CD14-positive monocyte (primary cell): ENCODE results near the gene MICOS13. TPM values are rescaled to one million over a fixed set of nuclear protein-coding genes. Genes with fewer than 3 reads are reported as not detected.
"Not testable (repeated sequence)": the region's sequence is repeated elsewhere in the genome, so short reads cannot be mapped to it uniquely, and the experiment has no call there.

Experiments used
- DNase-seq, 3 donors: peaks; one replicate each; pipeline ENCODE4 v3.0.0-alpha.2; 2011 to 2022
- H2AFZ ChIP-seq: 2 replicates; pipeline ENCODE4 v1.6.0; 2012; ENCODE audit warnings: mild to moderate bottlenecking, low read depth, low read length, inconsistent platforms; ENCODE audit not compliant: insufficient read depth, poor library complexity, severe bottlenecking
- H3K27ac ChIP-seq, 2 donors: 1 replicate in 1 of 2; 2 replicates in 1 of 2; pipeline ENCODE4 v1.5.1; 2012 to 2013; ENCODE audit warnings: low read length in 2 of 2, control low read depth in 1 of 2, inconsistent platforms in 1 of 2, low read depth in 1 of 2, mild to moderate bottlenecking in 1 of 2
- H3K27me3 ChIP-seq, 2 donors: one replicate each; pipeline versions ENCODE4 v1.6.0 to v1.6.1; 2011 to 2013; ENCODE audit warnings: low read length in 2 of 2; ENCODE audit not compliant: control insufficient read depth in 2 of 2, insufficient read depth in 2 of 2
- H3K36me3 ChIP-seq, 2 donors: replicated peaks in 1 of 2; 1 replicate in 1 of 2; 2 replicates in 1 of 2; pipeline versions ENCODE4 v1.5.1 to v1.6.1; 2012 to 2013; ENCODE audit warnings: low read length in 2 of 2, control low read depth in 1 of 2, inconsistent platforms in 1 of 2, mild to moderate bottlenecking in 1 of 2; ENCODE audit not compliant: insufficient read depth in 2 of 2, control insufficient read depth in 1 of 2
- H3K4me1 ChIP-seq, 2 donors: 1 replicate in 1 of 2; 2 replicates in 1 of 2; pipeline versions ENCODE4 v1.5.1 to v1.6.1; 2012 to 2013; ENCODE audit warnings: low read length in 2 of 2, control low read depth in 1 of 2, inconsistent platforms in 1 of 2, mild to moderate bottlenecking in 1 of 2, moderate library complexity in 1 of 2; ENCODE audit not compliant: insufficient read depth in 2 of 2, control insufficient read depth in 1 of 2
- H3K4me2 ChIP-seq: replicated peaks from 2 replicates; pipeline ENCODE3; 2012; ENCODE audit warnings: low read length, moderate library complexity, mild to moderate bottlenecking; ENCODE audit not compliant: poor library complexity, severe bottlenecking; ENCODE audit errors: extremely low read depth
- H3K4me3 ChIP-seq, 3 experiments: fragments of 200-600 bp in 1 of 3; sonication (generic) in 1 of 3; replicated peaks in 1 of 3; 1 replicate in 2 of 3; 2 replicates in 1 of 3; pipeline ENCODE4 v1.5.1; 2011 to 2013; ENCODE audit warnings: low read length in 3 of 3, mild to moderate bottlenecking in 3 of 3, control low read depth in 2 of 3, low read depth in 2 of 3, inconsistent platforms in 1 of 3, moderate library complexity in 1 of 3
- H3K79me2 ChIP-seq: 2 replicates; pipeline ENCODE4 v1.6.0; 2012; ENCODE audit warnings: mild to moderate bottlenecking, control low read depth, inconsistent platforms, low read length, moderate library complexity; ENCODE audit not compliant: insufficient read depth
- H3K9ac ChIP-seq: 2 replicates; pipeline ENCODE4 v1.6.0; 2017; ENCODE audit warnings: low read length, mild to moderate bottlenecking; ENCODE audit not compliant: insufficient read depth, poor library complexity, severe bottlenecking
- H3K9me3 ChIP-seq, 2 donors: replicated peaks in 1 of 2; 1 replicate in 1 of 2; 2 replicates in 1 of 2; pipeline versions ENCODE4 v1.5.1 to v1.6.1; 2012 to 2013; ENCODE audit warnings: low read length in 2 of 2, control low read depth in 1 of 2; ENCODE audit not compliant: control insufficient read depth in 1 of 2, insufficient read depth in 1 of 2
- H4K20me1 ChIP-seq: 2 replicates; pipeline ENCODE4 v1.6.0; 2012; ENCODE audit warnings: mild to moderate bottlenecking, low read length, control low read depth, moderate library complexity; ENCODE audit not compliant: insufficient read depth
- H3K27ac Mint-ChIP-seq, 7 donors: one replicate each; pipeline ENCODE4 v1.8.0; 2020; ENCODE audit warnings: mild to moderate bottlenecking in 7 of 7, mixed read lengths in 7 of 7, moderate library complexity in 6 of 7, inconsistent platforms in 2 of 7
- H3K27me3 Mint-ChIP-seq, 3 donors: one replicate each; pipeline ENCODE4 v1.8.0; 2021 to 2022; ENCODE audit warnings: low read depth in 3 of 3, mild to moderate bottlenecking in 3 of 3, mixed read lengths in 3 of 3, moderate library complexity in 3 of 3, inconsistent platforms in 1 of 3
- H3K36me3 Mint-ChIP-seq, 2 donors: one replicate each; pipeline ENCODE4 v1.8.0; 2020; ENCODE audit warnings: mixed read lengths in 2 of 2, inconsistent platforms in 1 of 2, mild to moderate bottlenecking in 1 of 2
- H3K4me1 Mint-ChIP-seq: one replicate; pipeline ENCODE4 v1.8.0; 2020; ENCODE audit warnings: mild to moderate bottlenecking, mixed read lengths
- H3K4me3 Mint-ChIP-seq, 2 donors: one replicate each; pipeline ENCODE4 v1.8.0; 2020; ENCODE audit warnings: mild to moderate bottlenecking in 2 of 2, mixed read lengths in 2 of 2, moderate library complexity in 1 of 2
- H3K9me3 Mint-ChIP-seq, 7 donors: one replicate each; pipeline ENCODE4 v1.8.0; 2020 to 2022; ENCODE audit warnings: mixed read lengths in 7 of 7, mild to moderate bottlenecking in 6 of 7, moderate library complexity in 6 of 7, inconsistent platforms in 2 of 7
- WGBS: methylation state at CpG from one replicate; pipeline ENCODE4 v1.1.5; 2013; ENCODE audit warnings: missing lambda C conversion rate; ENCODE audit not compliant: insufficient coverage; 5-methylcytosine and 5-hydroxymethylcytosine counted together
- intact Hi-C, 2 donors: fragments of 100-400 bp; cut with micrococcal nuclease; formaldehyde crosslinking; loops; one replicate each; pipeline versions ENCODE4 v1.15.0 to v1.15.1; 2023
- polyA plus RNA-seq, 3 donors: library from polyadenylated mRNA; depleted of rRNA in 1 of 3; unstranded in 2 of 3; stranded (reverse) in 1 of 3; fragments of 300-500 nt in 2 of 3; fragments of >200 nt in 1 of 3; fragmentation: Illumina TruSeq in 2 of 3; gene quantifications; 1 replicate in 2 of 3; 2 replicates in 1 of 3; pipeline ENCODE4 v1.2.3, GENCODE V29; 2012 to 2021
- TF ChIP-seq, protein P1 (sequence below): fragments of 200-600 bp; IDR thresholded peaks from one replicate; pipeline ENCODE4 v1.8.0; 2022; ENCODE audit warnings: antibody characterized with exemption, mild to moderate bottlenecking

The MICOS13 gene
- polyA plus RNA-seq, 3 donors = 22.5 to 82.7 (median 78.6) TPM

DNA sequence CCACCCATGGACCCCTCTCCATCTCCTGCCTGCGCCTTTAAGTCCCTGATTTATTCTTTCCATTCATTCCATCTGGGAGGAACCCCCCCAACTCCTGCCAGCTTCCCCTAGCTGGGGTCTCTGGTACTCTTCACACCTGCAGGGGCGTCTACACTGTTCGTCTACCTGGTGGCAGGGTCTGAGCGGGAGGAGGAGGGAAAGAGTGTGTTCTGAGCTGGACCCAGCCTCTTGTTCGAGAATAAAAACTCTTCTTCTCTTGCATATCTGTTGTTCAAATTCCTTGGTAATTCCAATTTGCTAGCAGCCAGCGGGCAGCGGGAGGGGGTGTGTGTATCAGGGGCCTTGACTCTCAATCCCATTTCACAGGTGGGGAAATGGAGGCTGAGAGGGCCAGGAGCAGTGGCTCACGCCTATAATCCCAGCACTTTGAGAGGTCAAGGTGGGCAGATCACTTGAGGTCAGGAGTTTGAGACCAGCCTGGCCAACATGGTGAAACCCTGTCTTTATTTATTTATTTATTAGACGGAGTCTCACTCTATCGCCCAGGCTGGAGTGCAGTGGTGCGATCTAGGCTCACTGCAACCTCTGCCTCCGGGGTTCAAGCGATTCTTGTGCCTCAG lies 8.1 kb upstream of the MICOS13 start:
- H3K27ac ChIP-seq, H3K9ac ChIP-seq, H2AFZ ChIP-seq, DNase-seq, H3K4me3 Mint-ChIP-seq, H3K4me3 ChIP-seq, H3K27me3 Mint-ChIP-seq, H3K9me3 Mint-ChIP-seq, H3K27me3 ChIP-seq, H3K9me3 ChIP-seq, H3K4me2 ChIP-seq: not testable (repeated sequence)
- Mint-ChIP-seq H3K36me3 (peaks cover 15 to 16% of the 10 kb centered on the region in 2 donors), H3K27ac (peak overlapping the region in 1 of 7 donors; percentile 50), H3K4me1 (peaks cover 28% of the 10 kb centered on the region)
- H3K79me2 ChIP-seq = peaks cover 34% of the 10 kb centered on the region
- H3K4me1 ChIP-seq = peaks cover 27 to 40% of the 10 kb centered on the region in 2 donors
- H3K36me3 ChIP-seq = peaks cover 16 to 17% of the 10 kb centered on the region in 2 donors
- peaks cover 32% of the 10 kb centered on the region for H4K20me1 ChIP-seq
- WGBS = 96% methylated on average over 5 of the region's 13 CpGs
- intact Hi-C loops = loop anchor here (10.0 kb wide), 3 partner anchors 106 to 686 kb away; partner anchors contain the start of genes ALKBH7 (in 1 of the 2), DUS3L (in 1 of the 2), NDUFA11 (in 1 of the 2) and PSPN (in 1 of the 2)

DNA sequence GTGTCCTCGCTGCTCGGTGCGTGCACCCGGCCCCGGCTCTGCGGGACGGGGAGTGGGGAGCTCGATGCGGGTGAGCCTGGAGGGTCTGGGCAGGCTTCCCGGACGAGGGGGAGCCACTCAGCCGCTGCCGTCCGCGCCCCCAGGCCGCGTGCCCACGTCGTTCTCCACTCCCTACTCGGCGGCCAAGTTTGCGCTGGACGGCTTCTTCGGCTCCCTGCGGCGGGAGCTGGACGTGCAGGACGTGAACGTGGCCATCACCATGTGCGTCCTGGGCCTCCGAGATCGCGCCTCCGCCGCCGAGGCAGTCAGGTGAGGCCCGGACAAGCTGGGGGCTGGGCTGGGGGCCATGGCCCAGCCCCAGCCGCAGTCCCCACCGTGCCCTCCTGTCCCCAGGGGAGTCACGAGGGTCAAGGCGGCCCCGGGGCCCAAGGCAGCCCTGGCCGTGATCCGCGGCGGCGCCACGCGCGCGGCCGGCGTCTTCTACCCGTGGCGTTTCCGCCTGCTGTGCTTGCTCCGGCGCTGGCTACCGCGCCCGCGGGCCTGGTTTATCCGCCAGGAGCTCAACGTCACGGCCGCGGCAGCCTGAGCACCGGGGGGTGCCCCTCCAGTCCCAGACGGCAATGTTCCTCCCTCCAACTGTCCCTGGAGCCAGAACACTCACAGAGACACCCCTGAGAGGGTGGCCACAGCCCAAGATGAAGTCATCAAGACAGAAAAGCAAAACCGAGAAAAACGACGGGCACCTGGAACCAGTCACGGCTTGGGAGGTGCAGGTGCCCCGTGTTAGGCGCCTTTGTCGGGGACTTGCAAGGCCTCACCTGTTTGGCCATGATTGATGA lies 7.3 kb upstream of the MICOS13 start:
- peaks cover 27 to 40% of the 10 kb centered on the region in 2 donors for H3K4me1 ChIP-seq
- TF ChIP-seq, protein P1, sequence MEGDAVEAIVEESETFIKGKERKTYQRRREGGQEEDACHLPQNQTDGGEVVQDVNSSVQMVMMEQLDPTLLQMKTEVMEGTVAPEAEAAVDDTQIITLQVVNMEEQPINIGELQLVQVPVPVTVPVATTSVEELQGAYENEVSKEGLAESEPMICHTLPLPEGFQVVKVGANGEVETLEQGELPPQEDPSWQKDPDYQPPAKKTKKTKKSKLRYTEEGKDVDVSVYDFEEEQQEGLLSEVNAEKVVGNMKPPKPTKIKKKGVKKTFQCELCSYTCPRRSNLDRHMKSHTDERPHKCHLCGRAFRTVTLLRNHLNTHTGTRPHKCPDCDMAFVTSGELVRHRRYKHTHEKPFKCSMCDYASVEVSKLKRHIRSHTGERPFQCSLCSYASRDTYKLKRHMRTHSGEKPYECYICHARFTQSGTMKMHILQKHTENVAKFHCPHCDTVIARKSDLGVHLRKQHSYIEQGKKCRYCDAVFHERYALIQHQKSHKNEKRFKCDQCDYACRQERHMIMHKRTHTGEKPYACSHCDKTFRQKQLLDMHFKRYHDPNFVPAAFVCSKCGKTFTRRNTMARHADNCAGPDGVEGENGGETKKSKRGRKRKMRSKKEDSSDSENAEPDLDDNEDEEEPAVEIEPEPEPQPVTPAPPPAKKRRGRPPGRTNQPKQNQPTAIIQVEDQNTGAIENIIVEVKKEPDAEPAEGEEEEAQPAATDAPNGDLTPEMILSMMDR = peak; percentile 40
- H3K27ac Mint-ChIP-seq = no peak overlapping the region
- peaks cover 28% of the 10 kb centered on the region for H3K4me1 Mint-ChIP-seq
- peaks cover 9% of the 10 kb centered on the region in 2 donors for H3K36me3 ChIP-seq
- H3K9me3 ChIP-seq = no peaks in the 10 kb centered on the region
- peaks cover 0 to 8% (median 0%) of the 10 kb centered on the region in 7 donors for H3K9me3 Mint-ChIP-seq
- H2AFZ ChIP-seq = peak overlapping the region; percentile 87
- peaks cover 26% of the 10 kb centered on the region for H3K79me2 ChIP-seq
- peak overlapping the region in 1 of 3 experiments; percentile 76 for H3K4me3 ChIP-seq
- H3K36me3 Mint-ChIP-seq = peaks cover 7 to 8% of the 10 kb centered on the region in 2 donors
- H4K20me1 ChIP-seq = peaks cover 24% of the 10 kb centered on the region
- peak overlapping the region in 1 of 2 donors; percentile 12 for H3K27ac ChIP-seq
- no peak overlapping the region for H3K9ac ChIP-seq
- peak overlapping the region; percentile 80 for H3K4me2 ChIP-seq
- H3K27me3 Mint-ChIP-seq = peaks cover 0 to 4% (median 0%) of the 10 kb centered on the region in 3 donors
- WGBS = 58% methylated on average over 70 of the region's 76 CpGs
- H3K4me3 Mint-ChIP-seq = peak overlapping the region in 1 of 2 donors; percentile 75
- no peak for DNase-seq
- intact Hi-C loops = loop anchor here (2.0 to 10.0 kb wide), 4 partner anchors 67 to 687 kb away; partner anchors contain the start of genes ALKBH7 (in 1 of the 2), DUS3L (in 1 of the 2), NDUFA11 (in 1 of the 2) and PSPN (in 1 of the 2)
- no peaks in the 10 kb centered on the region for H3K27me3 ChIP-seq
